Measurements from ENCODE around the gene TCF25.

DNA sequence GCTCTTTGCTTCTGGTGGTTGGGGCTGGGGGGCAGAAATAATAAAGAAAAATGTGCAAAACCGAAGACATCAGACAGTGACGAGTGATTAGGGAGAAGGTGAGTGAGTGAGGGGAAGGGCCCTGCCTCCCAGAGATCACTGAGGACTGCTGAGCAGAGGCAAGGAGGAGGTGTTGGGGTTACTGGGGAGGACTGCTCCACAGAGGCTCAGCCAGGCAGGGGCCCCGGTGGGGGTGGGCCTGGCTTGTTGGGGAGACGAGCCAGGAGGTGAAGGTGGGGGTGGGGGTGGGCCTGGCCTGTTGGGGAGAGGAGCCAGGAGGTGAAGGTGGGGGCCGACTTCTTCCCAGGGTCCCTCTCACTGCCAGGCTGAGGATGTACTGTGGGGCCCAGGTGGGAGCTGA lies 73.1 kb downstream of the TCF25 start:
- TF ChIP-seq FOXP2 (optimal IDR thresholded peaks at IDR 0.05; ENCODE audit: control extremely low read depth, extremely low read length, insufficient read depth) (no peak), POLR2AphosphoS5 (IDR thresholded peaks at IDR 0.05; ENCODE audit: borderline replicate concordance, low read depth, low read length) (no peak)

Measured in SK-N-MC (cell line).